HG03457 (cell line): ENCODE data around the gene NOS1AP.
"Not testable (repeated sequence)": the region's sequence is repeated elsewhere in the genome, so short reads cannot be mapped to it uniquely, and the experiment has no call there.

Experiments used
- ATAC-seq: cut with Tn5 transposase; IDR thresholded peaks from one replicate; pipeline ENCODE4 v1.9.1; 2021; ENCODE audit warnings: moderate number of reproducible peaks; ENCODE audit not compliant: unreplicated experiment

NOS1AP gene

GRCh38 chr1:162056579-162056978 lies 12.9 kb upstream of the NOS1AP start:
- ATAC-seq: no peak

GRCh38 chr1:162059721-162060120 lies 9.8 kb upstream of the NOS1AP start:
- no peak for ATAC-seq

GRCh38 chr1:162060314-162060713 lies 9.2 kb upstream of the NOS1AP start:
- ATAC-seq: no peak

GRCh38 chr1:162062542-162063015 lies 6.9 kb upstream of the NOS1AP start:
- no peak for ATAC-seq

GRCh38 chr1:162065016-162065415 lies 4.5 kb upstream of the NOS1AP start:
- no peak for ATAC-seq

GRCh38 chr1:162066836-162067235 lies 2.7 kb upstream of the NOS1AP start:
- not testable (repeated sequence) for ATAC-seq

- ATAC-seq: no peak
These were observed 2.0 kb upstream of the NOS1AP start for GRCh38 chr1:162067466-162067865.

GRCh38 chr1:162068301-162068700 lies 1.2 kb upstream of the NOS1AP start:
- no peak for ATAC-seq

- ATAC-seq: no peak
These were observed 730 bp downstream of the NOS1AP start for GRCh38 chr1:162070094-162070748.

- ATAC-seq: no peak
These were observed 1.3 kb downstream of the NOS1AP start for GRCh38 chr1:162070825-162071224.

- ATAC-seq: no peak
These were observed 3.2 kb downstream of the NOS1AP start for GRCh38 chr1:162072740-162073139.

GRCh38 chr1:162074276-162075005 lies 5.0 kb downstream of the NOS1AP start:
- no peak for ATAC-seq

- no peak for ATAC-seq
These were observed 6.4 kb downstream of the NOS1AP start for GRCh38 chr1:162075862-162076261.

- no peak for ATAC-seq
These were observed 8.3 kb downstream of the NOS1AP start for GRCh38 chr1:162077648-162078299.

- ATAC-seq: no peak
These were observed 9.5 kb downstream of the NOS1AP start for GRCh38 chr1:162079030-162079429.

GRCh38 chr1:162080472-162081015 lies 11.1 kb downstream of the NOS1AP start:
- no peak for ATAC-seq

GRCh38 chr1:162081316-162081715 lies 11.8 kb downstream of the NOS1AP start:
- no peak for ATAC-seq

GRCh38 chr1:162082080-162082479 lies 12.6 kb downstream of the NOS1AP start:
- ATAC-seq: not testable (repeated sequence)

GRCh38 chr1:162083273-162083672 lies 13.8 kb downstream of the NOS1AP start:
- no peak for ATAC-seq

- ATAC-seq: no peak
These were observed 16.5 kb downstream of the NOS1AP start for GRCh38 chr1:162085991-162086390.

GRCh38 chr1:162087111-162087510 lies 17.6 kb downstream of the NOS1AP start:
- ATAC-seq: no peak

- no peak for ATAC-seq
These were observed 18.1 kb downstream of the NOS1AP start for GRCh38 chr1:162087574-162087973.
